CD4-positive, alpha-beta T cell treated with Interferon alpha-2 for 1 hour (primary cell): ENCODE results near the gene ZNF568.

Experiments
- DNase-seq, 2 donors: peaks; one replicate each; pipeline ENCODE4 v3.0.0-alpha.2; 2020 to 2022

ZNF568 gene

GRCh38 chr19:36915992-36916830 lies at the start of gene ZNF568, which contains the start of gene ZNF829:
ZNF568 (plus strand) TSS chr19:36916332; CDS start chr19:36922771, 6,439 bp downstream.
ZNF829 (minus strand) TSS chr19:36916291; CDS start chr19:36915167, 1,124 bp downstream.
- DNase-seq: peak; percentile 93 to 95

- no peak for DNase-seq
These were observed 38.9 kb upstream of the ZNF568 start for GRCh38 chr19:36876993-36877938.

GRCh38 chr19:36891768-36892357 lies 24.3 kb upstream of the ZNF568 start:
- no peak for DNase-seq

- DNase-seq: no peak
These were observed 21.2 kb upstream of the ZNF568 start for GRCh38 chr19:36894849-36895383.

- DNase-seq: no peak
These were observed 17.7 kb upstream of the ZNF568 start for GRCh38 chr19:36898422-36898821.

GRCh38 chr19:36916991-36917390 lies 859 bp downstream of the ZNF568 start:
- DNase-seq: no peak

- no peak for DNase-seq
These were observed 2.0 kb downstream of the ZNF568 start for GRCh38 chr19:36918090-36918489.

- no peak for DNase-seq
These were observed 15.6 kb downstream of the ZNF568 start for GRCh38 chr19:36931684-36932083.

- DNase-seq: no peak
These were observed 23.0 kb downstream of the ZNF568 start for GRCh38 chr19:36939153-36939552.

- no peak for DNase-seq
These were observed 34.4 kb downstream of the ZNF568 start for GRCh38 chr19:36950335-36951119.

GRCh38 chr19:36962346-36962745 lies 46.2 kb downstream of the ZNF568 start:
- DNase-seq: no peak

- DNase-seq: no peak
These were observed 47.1 kb downstream of the ZNF568 start for GRCh38 chr19:36963280-36963679.

GRCh38 chr19:36972571-36972970 lies 56.4 kb downstream of the ZNF568 start:
- DNase-seq: no peak

- peak; percentile 79 to 81 for DNase-seq
These were observed 57.1 kb downstream of the ZNF568 start for GRCh38 chr19:36973021-36973843.

- DNase-seq: no peak
These were observed 57.7 kb downstream of the ZNF568 start for GRCh38 chr19:36973844-36974195.

GRCh38 chr19:36986131-36986530 lies 70.0 kb downstream of the ZNF568 start:
- DNase-seq: no peak

GRCh38 chr19:36986601-36987000 lies 70.5 kb downstream of the ZNF568 start:
- no peak for DNase-seq

GRCh38 chr19:36987091-36987490 lies 71.0 kb downstream of the ZNF568 start:
- DNase-seq: no peak

- no peak for DNase-seq
These were observed 81.2 kb downstream of the ZNF568 start for GRCh38 chr19:36997152-36997842.

GRCh38 chr19:36997843-36998235 lies 81.7 kb downstream of the ZNF568 start:
- DNase-seq: no peak

- DNase-seq: no peak
These were observed 83.2 kb downstream of the ZNF568 start for GRCh38 chr19:36999313-36999712.
